Spleen (tissue), 13 donors: ENCODE results near the gene POU3F2. TPM values are rescaled to one million over a fixed set of nuclear protein-coding genes. Genes with fewer than 3 reads are reported as not detected.

Experiments used
- DNase-seq: peaks from one replicate; pipeline ENCODE4 v3.0.0-alpha.2; 2020
- H3K27ac ChIP-seq, 8 donors: fragments of 200-600 bp; sonication (generic) in 7 of 8; 1 replicate in 4 of 8; 2 replicates in 4 of 8; pipeline versions ENCODE4 v1.5.0 to v1.8.0; 2016 to 2021; ENCODE audit warnings: inconsistent platforms in 4 of 8, mild to moderate bottlenecking in 4 of 8, moderate library complexity in 1 of 8
- H3K27me3 ChIP-seq, 7 donors: fragments of 200-600 bp; sonication (generic) in 6 of 7; replicated peaks in 1 of 7; 1 replicate in 4 of 7; 2 replicates in 3 of 7; pipeline versions ENCODE4 v1.5.0 to v1.8.0; 2016 to 2021; ENCODE audit warnings: inconsistent platforms in 3 of 7, mild to moderate bottlenecking in 1 of 7
- H3K36me3 ChIP-seq, 6 donors: fragments of 200-600 bp; sonication (generic) in 5 of 6; 1 replicate in 4 of 6; 2 replicates in 2 of 6; pipeline versions ENCODE4 v1.5.0 to v1.8.0; 2016 to 2021; ENCODE audit warnings: inconsistent platforms in 2 of 6
- H3K4me1 ChIP-seq, 6 donors: fragments of 200-600 bp; sonication (generic) in 5 of 6; 1 replicate in 3 of 6; 2 replicates in 3 of 6; pipeline versions ENCODE4 v1.5.0 to v1.8.0; 2016 to 2021; ENCODE audit warnings: inconsistent platforms in 3 of 6
- H3K4me3 ChIP-seq, 8 donors: fragments of 200-600 bp; sonication (generic) in 7 of 8; 1 replicate in 4 of 8; 2 replicates in 4 of 8; pipeline versions ENCODE4 v1.5.0 to v1.8.0; 2016 to 2021; ENCODE audit warnings: inconsistent platforms in 4 of 8, mild to moderate bottlenecking in 4 of 8, moderate library complexity in 2 of 8
- H3K9me3 ChIP-seq, 8 donors: fragments of 200-600 bp; sonication (generic) in 7 of 8; 1 replicate in 4 of 8; 2 replicates in 4 of 8; pipeline versions ENCODE4 v1.5.0 to v1.8.0; 2016 to 2021; ENCODE audit warnings: inconsistent platforms in 4 of 8
- CTCF ChIP-seq, 11 experiments: fragments of 200-600 bp in 7 of 11; fragments of 450-650 bp in 4 of 11; sonication (generic) in 4 of 11; IDR thresholded peaks in 8 of 11; conservative IDR thresholded peaks in 3 of 11; 1 replicate in 7 of 11; 2 replicates in 4 of 11; pipeline versions ENCODE4 v1.4.0 to v1.8.0; 2016 to 2021; ENCODE audit warnings: antibody characterized with exemption in 11 of 11, inconsistent platforms in 4 of 11, mild to moderate bottlenecking in 1 of 11
- POLR2A ChIP-seq, 3 donors: fragments of 450-650 bp; IDR thresholded peaks; one replicate each; pipeline ENCODE4 v1.5.1; 2017; ENCODE audit warnings: antibody characterized with exemption in 3 of 3, mild to moderate bottlenecking in 1 of 3
- POLR2AphosphoS5 ChIP-seq, 3 donors: sonication (generic); formaldehyde crosslinking; IDR thresholded peaks; one replicate each; pipeline ENCODE4 v1.5.1; 2017; ENCODE audit warnings: antibody characterized with exemption in 3 of 3
- WGBS, 5 donors: extraction: QIAGEN DNeasy Blood & Tissue Kit in 3 of 5; methylation state at CpG; one replicate each; pipeline versions ENCODE4 v1.1.5 to v1.1.7; 2013 to 2018; 5-methylcytosine and 5-hydroxymethylcytosine counted together
- intact Hi-C: fragments of 100-400 bp; cut with DNase I; formaldehyde crosslinking; loops from one replicate; pipeline ENCODE4 v1.15.0; 2023; ENCODE audit warnings: low total_unique reads
- long read RNA-seq, 2 donors: transcript quantifications; one replicate each; lab custom pipeline, GENCODE V29; 2026
- polyA plus RNA-seq, 3 donors: library from polyadenylated mRNA; stranded (reverse); fragments of 200-250 nt; gene quantifications; one replicate each; pipeline ENCODE4 v1.2.1, GENCODE V29; 2013
- total RNA-seq, 7 donors: library from RNA; depleted of rRNA in 3 of 7; stranded (reverse); fragments of >200 nt in 3 of 7; fragmentation: NEBNext Ultra II Directional in 4 of 7; extraction: Animal tissue kit (Norgen Biotek cat#: 25700) in 4 of 7; gene quantifications; one replicate each; pipeline versions ENCODE4 v1.1.0 to v1.2.1, GENCODE V29; 2016 to 2021
- donor health status: healthy with polysubstance abuse.
- donor health status: DM: no; HTN: no; CAD: no; lungs with moderate emphysema.
- donor health status: DM: no; HTN: no; CAD: no.
- donor health status: Bipolar disorder and iron deficiency.
- donor health status: healthy.
- donor health status: DM: no; HTN: no; CAD: no.
- donor health status: DM: yes; HTN: yes; CAD: no.

The POU3F2 gene
- total RNA-seq: not detected
- polyA plus RNA-seq: under 1 TPM in 1 of 3 donors, not detected in 2; 0.06 TPM
- long read RNA-seq, donor 1: 0 reads
- long read RNA-seq, donor 2: 0 reads

- H3K27ac ChIP-seq: no peak within 1 kb of the TSS
Observed at GRCh38 chr6:98834060-98835031, at the start of gene POU3F2. Gene POU3F2 (plus strand): TSS chr6:98834574. CDS start chr6:98834874, 300 bp downstream.

GRCh38 chr6:98787435-98787834 is 46.9 kb upstream of the POU3F2 start:
- peaks cover 0 to 53% (median 4%) of the 10 kb centered on the region in 7 donors for H3K27me3 ChIP-seq
- intact Hi-C loops: no loop called here
- no peak for TF ChIP-seq POLR2A (IDR thresholded peaks at IDR 0.05)
- no peak for TF ChIP-seq CTCF (IDR thresholded peaks at IDR 0.05 in 8 of 11, conservative IDR thresholded peaks at IDR 0.05 in 3 of 11)
- TF ChIP-seq POLR2AphosphoS5 (IDR thresholded peaks at IDR 0.05): no peak
- H3K9me3 ChIP-seq: no peaks in the 10 kb centered on the region
- no peaks in the 10 kb centered on the region for H3K4me1 ChIP-seq
- no peak overlapping the region for H3K4me3 ChIP-seq
- 73 to 85% (median 79%) methylated on average over 8 of the region's 8 CpGs for WGBS, 5 donors
- no peak for DNase-seq
- no peak overlapping the region for H3K27ac ChIP-seq
- H3K36me3 ChIP-seq: no peaks in the 10 kb centered on the region

More at GRCh38 chr6:98834060-98835031, at the start of gene POU3F2:
- TF ChIP-seq CTCF (IDR thresholded peaks at IDR 0.05 in 8 of 11, conservative IDR thresholded peaks at IDR 0.05 in 3 of 11) (no peak), POLR2AphosphoS5 (IDR thresholded peaks at IDR 0.05) (peak in 1 of 3 donors; percentile 19), POLR2A (IDR thresholded peaks at IDR 0.05) (no peak)
- Histone ChIP-seq H3K4me3 (peak within 1 kb of the TSS; percentile 46 to 82 (median 59)), H3K4me1 (peaks cover 36 to 69% (median 53%) of the 10 kb centered on the region in 6 donors), H3K36me3 (no peaks in the 10 kb centered on the region), H3K9me3 (no peaks in the 10 kb centered on the region), H3K27me3 (peaks cover 21 to 100% (median 100%) of the 10 kb centered on the region in 7 donors)
- intact Hi-C loops: no loop called here
- peak; percentile 85 for DNase-seq
- 1% methylated on average over 71 to 83 of the region's 83 CpGs for WGBS, 5 donors

GRCh38 chr6:98787961-98788360 is 46.4 kb upstream of the POU3F2 start:
- H3K9me3 ChIP-seq: no peaks in the 10 kb centered on the region
- no peak for DNase-seq
- no peak overlapping the region for H3K4me3 ChIP-seq
- peaks cover 0 to 53% (median 4%) of the 10 kb centered on the region in 7 donors for H3K27me3 ChIP-seq
- no peaks in the 10 kb centered on the region for H3K36me3 ChIP-seq
- no peak overlapping the region for H3K27ac ChIP-seq
- intact Hi-C loops: no loop called here
- TF ChIP-seq POLR2AphosphoS5 (IDR thresholded peaks at IDR 0.05) (no peak), POLR2A (IDR thresholded peaks at IDR 0.05) (no peak), CTCF (IDR thresholded peaks at IDR 0.05 in 8 of 11, conservative IDR thresholded peaks at IDR 0.05 in 3 of 11) (no peak)
- H3K4me1 ChIP-seq: no peaks in the 10 kb centered on the region
- WGBS, 5 donors: 48 to 62% (median 51%) methylated on average over 15 of the region's 15 CpGs

GRCh38 chr6:98794307-98794842 is 40.0 kb upstream of the POU3F2 start:
- Histone ChIP-seq H3K27me3 (peaks cover 0 to 23% (median 0%) of the 10 kb centered on the region in 7 donors), H3K36me3 (no peaks in the 10 kb centered on the region), H3K27ac (no peak overlapping the region), H3K9me3 (no peaks in the 10 kb centered on the region), H3K4me1 (no peaks in the 10 kb centered on the region), H3K4me3 (no peak overlapping the region)
- intact Hi-C loops: no loop called here
- TF ChIP-seq POLR2AphosphoS5 (IDR thresholded peaks at IDR 0.05) (no peak), CTCF (IDR thresholded peaks at IDR 0.05 in 8 of 11, conservative IDR thresholded peaks at IDR 0.05 in 3 of 11) (no peak), POLR2A (IDR thresholded peaks at IDR 0.05) (no peak)
- WGBS, 5 donors: 66 to 91% (median 76%) methylated on average over 4 of the region's 4 CpGs
- DNase-seq: no peak
